GM13977 (cell line): ENCODE measurements around the gene TIMM17A.

ENCODE experiments used
- DNase-seq: peaks from one replicate; pipeline ENCODE4 v3.0.0; 2012; ENCODE audit warnings: low spot score
- CTCF ChIP-seq: IDR thresholded peaks from 2 replicates; pipeline ENCODE4 v1.5.1; 2012; ENCODE audit warnings: mild to moderate bottlenecking, control low read depth; ENCODE audit not compliant: insufficient read depth; ENCODE audit errors: extremely low read depth, missing control alignments
- in situ Hi-C: fragments of 300-500 bp; cut with MboI; formaldehyde crosslinking; loops from one replicate; pipeline ENCODE4 v1.12.0; 2022; ENCODE audit warnings: low sequenced_read_pairs, low pct_unique_long_range_greater_than_20kb, mixed read lengths, inconsistent platforms; ENCODE audit not compliant: unreplicated experiment

The TIMM17A gene

GRCh38 chr1:201945863-201946223 lies 9.5 kb upstream of the TIMM17A start:
- in situ Hi-C loops, result no loop called here
- no peak for TF ChIP-seq CTCF
- DNase-seq, result no peak

GRCh38 chr1:201946224-201946908 lies 8.9 kb upstream of the TIMM17A start, which contains the start of gene LMOD1:
Gene LMOD1 (minus strand): TSS chr1:201946548. CDS start chr1:201946340, 208 bp downstream.
- in situ Hi-C loops, result no loop called here
- TF ChIP-seq CTCF, result no peak
- no peak for DNase-seq

- in situ Hi-C loops, result no loop called here
These were observed 7.7 kb upstream of the TIMM17A start for GRCh38 chr1:201947697-201948008.

GRCh38 chr1:201949491-201949890 lies 5.8 kb upstream of the TIMM17A start:
- no peak for DNase-seq
- in situ Hi-C loops, result no loop called here
- no peak for TF ChIP-seq CTCF

More at GRCh38 chr1:201947697-201948008, 7.7 kb upstream of the TIMM17A start:
- TF ChIP-seq CTCF, result no peak
- no peak for DNase-seq

- in situ Hi-C loops, result no loop called here
- DNase-seq, result no peak
- TF ChIP-seq CTCF, result no peak
These were observed 867 bp upstream of the TIMM17A start for GRCh38 chr1:201954263-201955008.

GRCh38 chr1:201955729-201956143 lies 433 bp downstream of the TIMM17A start:
- in situ Hi-C loops, result no loop called here
- TF ChIP-seq CTCF, result no peak
- DNase-seq, result peak; percentile 21
